ENCODE results near the gene COQ10A. TPM values are rescaled to one million over a fixed set of nuclear protein-coding genes. Genes with fewer than 3 reads are reported as not detected.

COQ10A gene
- total RNA-seq, 1 experiment from 2014 or later: 26.1 TPM

- no peaks in the 10 kb centered on the region; a peak in 1 of 5 replicates for H3K9me3 Mint-ChIP-seq
- no peak overlapping the region for H2AFZ ChIP-seq (ENCODE audit: low read length)
- peaks cover 2% of the 10 kb centered on the region; the same call in 1 of the 2 replicates for H3K27me3 Mint-ChIP-seq (ENCODE audit: low read depth)
Observed at GRCh38 chr12:56257491-56258067, 9.2 kb upstream of the COQ10A start.

More at GRCh38 chr12:56257491-56258067, 9.2 kb upstream of the COQ10A start:
- Histone ChIP-seq H3K9ac (ENCODE audit: extremely low read depth, insufficient read length, low read length) (peak overlapping the region; percentile 73), H3K79me1 (ENCODE audit: insufficient read depth, low read depth, low read length, poor library complexity, severe bottlenecking) (no peaks in the 10 kb centered on the region), H2BK12ac (ENCODE audit: insufficient read length, low read depth, low read length) (no peak overlapping the region), H2BK15ac (ENCODE audit: low read depth, low read length) (no peak overlapping the region), H3K4me2 (ENCODE audit: insufficient read depth, insufficient read length, low read length) (peak overlapping the region; percentile 93), H2BK5ac (ENCODE audit: insufficient read length, low read length) (no peak overlapping the region), H2BK120ac (ENCODE audit: low read depth, low read length, poor library complexity, severe bottlenecking) (no peak overlapping the region), H2BK20ac (ENCODE audit: low read depth, low read length, poor library complexity, severe bottlenecking) (no peak overlapping the region), H3T11ph (ENCODE audit: low read length) (no peak overlapping the region), H4K8ac (replicated peaks; ENCODE audit: insufficient read length, low read depth, low read length) (no peak overlapping the region), H3K14ac (ENCODE audit: insufficient read depth, low read length) (0 out of 2 replicates have a peak overlapping the region, but pooled peaks have one; percentile 71), H4K5ac (ENCODE audit: insufficient read length, low read depth, low read length) (no peak overlapping the region), H4K20me1 (ENCODE audit: control insufficient read depth, insufficient read depth, insufficient read length) (no peaks in the 10 kb centered on the region), H3K18ac (ENCODE audit: insufficient read length, low read depth, low read length) (no peak overlapping the region), H3K4me1 (ENCODE audit: insufficient read depth, low read length) (no peaks in the 10 kb centered on the region), H3K27me3 (ENCODE audit: insufficient read depth, low read length) (no peaks in the 10 kb centered on the region), H3K23me2 (ENCODE audit: insufficient read length, low read depth, low read length, poor library complexity, severe bottlenecking) (no peaks in the 10 kb centered on the region), H4K91ac (ENCODE audit: insufficient read length, low read depth, low read length) (no peak overlapping the region), H3K27ac (ENCODE audit: insufficient read length, low read depth, low read length) (no peak overlapping the region), H3K23ac (ENCODE audit: insufficient read length, low read depth, low read length) (no peak overlapping the region), H3K9me3 (ENCODE audit: control insufficient read depth, low read depth, low read length) (no peaks in the 10 kb centered on the region), H2AK5ac (ENCODE audit: insufficient read length, low read length) (no peak overlapping the region), H3K79me2 (ENCODE audit: insufficient read depth, low read length) (no peaks in the 10 kb centered on the region), H3K4ac (ENCODE audit: low read depth, low read length) (no peak overlapping the region), H3K56ac (ENCODE audit: insufficient read length, low read depth, low read length) (no peak overlapping the region)
- peak; percentile 86 for DNase-seq
- no peak for TF ChIP-seq CTCF (conservative IDR thresholded peaks at IDR 0.05)
- Mint-ChIP-seq H3K4me3 (peak overlapping the region; percentile 93 to 97), H3K36me3 (ENCODE audit: insufficient read depth in 1 of 3, low read depth in 3 of 3) (peaks cover 29 to 41% (median 41%) of the 10 kb centered on the region in 3 experiments; a peak in 6 of 7 replicates), H3K27ac (peak overlapping the region; percentile 76 to 92 (median 82); a peak in 6 of 7 replicates), H3K4me1 (peaks cover 20% of the 10 kb centered on the region in 2 experiments)
- no CpG with 5 or more reads among the region's 27 CpGs for WGBS (ENCODE audit: extremely low coverage, insufficient read length, low lambda C conversion rate)
